ENCODE data around the gene EEF1AKMT4. TPM values are rescaled to one million over a fixed set of nuclear protein-coding genes. Genes with fewer than 3 reads are reported as not detected.
"Not testable (repeated sequence)": the region's sequence is repeated elsewhere in the genome, so short reads cannot be mapped to it uniquely, and the experiment has no call there.

EEF1AKMT4 gene
- total RNA-seq, 1 experiment from 2014 or later = 18.5 TPM

DNA sequence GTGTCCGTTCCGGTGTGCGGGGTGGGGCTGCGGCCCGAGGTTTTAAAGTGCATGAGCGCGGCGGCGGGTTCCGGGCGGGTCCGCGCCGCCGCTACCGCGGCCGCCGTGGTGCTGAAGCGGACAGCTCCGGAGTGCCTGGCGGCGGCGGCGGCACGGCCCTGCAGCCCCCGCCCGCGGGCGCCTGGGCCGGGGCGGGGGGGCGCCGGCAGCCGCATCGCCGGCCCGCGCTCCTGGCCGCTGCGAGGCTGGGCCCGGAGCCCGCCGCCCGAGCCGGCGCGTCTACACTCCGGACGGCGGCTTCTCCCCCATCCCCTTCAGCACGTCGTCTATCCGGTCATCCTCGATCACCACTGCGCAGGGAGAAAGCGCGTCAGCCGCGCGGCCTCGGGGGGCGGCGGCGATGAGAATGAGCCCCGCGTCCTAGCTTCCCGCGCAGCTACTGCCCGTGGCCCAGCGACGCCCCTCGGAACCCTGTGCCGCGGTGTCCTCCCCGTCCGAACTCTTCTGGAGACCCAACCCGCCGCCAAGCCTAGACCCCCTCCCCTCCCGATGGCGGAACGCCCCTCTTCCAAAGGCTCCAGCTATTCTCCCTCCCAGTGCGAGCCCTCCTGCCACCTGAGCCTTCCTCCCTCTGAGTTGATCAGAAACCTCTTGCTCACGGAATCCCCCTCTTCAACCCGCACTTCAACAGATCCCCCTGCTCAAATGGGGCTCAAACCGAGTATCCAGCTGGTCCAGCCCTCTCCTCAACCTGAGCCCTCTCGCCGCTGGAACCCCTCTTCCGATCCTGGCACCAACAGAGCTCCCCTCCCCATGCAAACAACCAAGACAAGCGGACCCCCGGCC lies 10.6 kb downstream of the EEF1AKMT4 start:
- DNase-seq (ENCODE audit: low read depth) = no peak

DNA sequence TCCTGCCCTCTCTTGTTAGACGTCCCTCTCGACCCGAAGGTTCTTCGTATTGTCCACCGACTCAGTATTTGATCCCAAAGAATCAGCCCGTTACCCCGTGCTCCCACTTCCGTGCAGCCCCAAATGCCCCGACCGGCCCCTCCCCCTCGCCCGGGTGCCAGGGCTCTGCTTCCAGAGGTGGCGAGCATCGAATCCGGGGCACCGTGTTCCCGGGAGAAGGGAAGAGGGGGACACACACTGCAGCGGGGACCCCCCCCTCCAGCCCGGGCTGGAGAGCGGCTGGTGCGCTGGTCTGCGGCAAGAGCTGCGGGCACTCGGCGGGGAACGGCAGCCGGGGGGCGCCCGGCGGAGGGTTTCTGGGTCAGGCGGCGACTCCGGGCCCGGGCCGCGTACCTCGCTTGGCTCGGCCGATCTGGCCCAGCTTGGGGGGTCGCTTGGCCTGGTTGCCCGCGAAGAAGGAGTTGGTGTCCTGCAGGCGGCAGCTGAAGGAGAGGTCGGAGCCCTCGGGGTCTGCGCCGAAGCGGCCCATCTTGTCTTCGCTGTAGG lies 11.3 kb downstream of the EEF1AKMT4 start:
- no peak for DNase-seq (ENCODE audit: low read depth)

DNA sequence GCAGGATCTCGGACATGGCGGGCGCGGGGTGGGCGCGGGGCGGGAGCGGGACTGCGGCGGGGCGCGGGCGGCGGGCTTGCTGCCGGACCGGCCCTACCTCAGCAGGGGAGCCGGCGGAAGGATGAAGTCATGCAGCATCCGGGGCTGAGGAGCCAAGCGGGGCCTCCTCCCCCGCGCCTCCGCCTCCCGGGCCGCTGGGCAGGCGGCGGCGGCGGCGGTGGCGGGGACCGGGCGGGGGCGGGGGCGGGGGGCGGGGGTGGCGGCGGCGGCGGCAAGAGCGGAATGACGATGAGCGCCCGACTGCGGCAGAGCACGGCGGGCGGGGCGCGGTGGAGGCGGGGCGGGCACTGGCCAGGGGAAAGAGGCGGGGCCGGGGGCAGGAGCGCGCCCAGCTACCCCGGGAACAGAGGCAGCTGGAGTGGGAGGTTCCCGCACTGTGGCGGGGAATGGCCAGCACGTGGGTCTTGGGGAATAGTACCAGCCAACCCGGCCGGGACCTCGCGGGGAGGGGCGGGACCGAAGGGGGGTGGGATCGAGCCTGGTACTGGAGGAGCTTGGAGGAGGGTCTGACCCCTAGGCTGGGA lies 11.9 kb downstream of the EEF1AKMT4 start, which contains the start of gene CAMK2N2:
CAMK2N2 (minus strand) TSS at position 284 of the 584 bp plus-strand sequence; CDS start at position 16, 268 bp downstream.
- peak; percentile 83 for DNase-seq (ENCODE audit: low read depth)

DNA sequence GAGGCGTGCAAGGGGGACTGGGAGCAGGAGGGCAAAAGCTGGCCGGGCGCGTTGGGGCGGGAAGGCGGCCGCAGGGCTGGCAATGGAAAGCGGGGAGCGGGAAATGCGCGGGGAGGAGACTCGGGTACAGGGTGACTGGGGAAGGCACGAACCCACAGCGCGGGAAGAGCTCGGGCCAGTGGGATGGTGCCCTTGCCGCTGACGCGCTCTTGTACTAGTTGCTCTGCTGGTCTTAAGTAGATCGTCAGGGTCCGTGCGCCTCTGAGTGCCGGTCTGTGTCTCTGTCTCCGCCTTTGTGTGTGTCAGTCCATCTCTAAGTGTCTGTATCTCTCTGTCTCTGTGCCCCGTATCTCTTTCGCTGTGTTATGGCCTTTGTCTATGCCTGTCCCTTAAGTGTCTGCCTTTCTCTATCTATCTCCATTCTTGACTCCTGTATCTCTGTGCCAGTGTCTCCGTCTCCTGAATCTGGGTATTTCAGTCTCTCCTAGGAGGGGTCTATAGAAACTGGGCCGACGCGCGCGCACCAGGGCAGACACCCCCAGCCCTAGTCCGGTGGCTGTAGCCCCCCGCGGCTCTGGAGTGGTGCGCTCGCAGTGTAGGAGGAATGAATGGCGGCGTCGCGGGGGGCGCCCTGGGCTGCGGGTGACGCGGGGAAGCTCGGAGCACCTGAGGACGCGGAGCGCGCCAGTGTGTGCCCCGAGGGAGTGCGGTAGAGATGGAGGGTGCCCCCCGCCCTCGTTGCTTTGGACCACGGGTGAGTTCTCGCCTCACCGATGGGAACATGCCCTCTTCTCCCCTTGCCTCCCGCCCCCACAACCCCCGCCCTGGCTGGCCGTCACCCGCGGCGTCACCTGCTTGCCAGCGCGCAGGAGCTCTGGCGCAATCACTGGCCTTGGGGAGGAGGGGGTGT lies 12.6 kb downstream of the EEF1AKMT4 start:
- peak; percentile 73 for DNase-seq (ENCODE audit: low read depth)

DNA sequence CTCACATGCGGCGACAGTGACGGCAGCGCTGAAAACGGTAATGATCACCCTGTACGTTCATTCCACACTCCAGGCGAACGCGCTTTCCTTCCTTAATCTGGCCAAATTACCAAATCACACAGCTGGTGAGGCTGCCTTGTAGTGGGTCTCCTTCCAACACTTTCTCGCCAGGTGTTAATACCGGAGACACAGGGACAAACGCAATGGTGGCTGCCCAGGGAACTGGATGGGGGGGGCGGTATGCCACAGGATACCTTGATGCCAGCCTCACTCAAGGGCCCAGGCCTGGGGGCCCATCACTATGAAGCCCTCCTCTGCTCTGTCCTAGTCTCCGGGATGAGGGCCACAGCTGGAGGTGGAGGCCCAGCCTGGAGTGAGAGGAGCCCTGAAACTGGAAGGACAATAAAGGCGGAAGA lies 13.3 kb downstream of the EEF1AKMT4 start:
- DNase-seq (ENCODE audit: low read depth) = no peak

DNA sequence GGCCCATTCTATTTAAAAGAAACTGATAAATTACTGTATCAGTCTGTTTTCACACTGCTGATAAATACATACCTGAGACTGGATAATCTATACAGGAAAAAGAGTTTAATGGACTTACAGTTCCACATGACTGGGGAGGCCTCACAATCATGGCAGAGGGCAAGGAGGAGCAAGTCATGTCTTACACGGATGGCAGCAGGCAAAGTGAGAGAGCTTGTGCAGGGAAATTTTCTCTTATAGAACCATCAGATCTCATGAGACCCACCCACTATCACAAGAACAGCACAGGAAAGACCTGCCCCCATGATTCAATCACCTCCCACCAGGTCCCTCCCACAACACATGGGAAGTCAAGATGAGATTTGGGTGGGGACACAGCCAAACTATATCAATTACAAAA lies 17.8 kb downstream of the EEF1AKMT4 start:
- not testable (repeated sequence) for DNase-seq (ENCODE audit: low read depth)

DNA sequence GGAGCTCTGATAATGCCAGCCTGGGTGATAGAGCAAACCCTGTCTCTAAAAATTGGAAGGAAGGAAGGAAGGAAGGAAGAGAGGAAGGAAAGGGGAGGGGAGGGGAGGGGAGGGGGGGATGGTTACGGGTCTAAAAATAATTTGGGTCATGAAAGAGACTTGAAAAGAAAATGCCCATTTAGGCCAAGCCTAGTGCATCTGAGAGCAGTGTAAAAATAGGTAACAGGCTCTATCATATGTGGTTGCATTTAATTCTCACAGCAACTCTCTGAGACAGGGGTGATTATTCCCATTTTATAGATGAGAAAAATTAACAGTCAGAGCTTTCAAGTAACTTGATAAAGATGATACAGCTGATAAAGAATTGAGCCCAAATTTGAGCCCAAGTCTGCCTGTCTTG lies 22.8 kb downstream of the EEF1AKMT4 start:
- DNase-seq (ENCODE audit: low read depth) = no peak

DNA sequence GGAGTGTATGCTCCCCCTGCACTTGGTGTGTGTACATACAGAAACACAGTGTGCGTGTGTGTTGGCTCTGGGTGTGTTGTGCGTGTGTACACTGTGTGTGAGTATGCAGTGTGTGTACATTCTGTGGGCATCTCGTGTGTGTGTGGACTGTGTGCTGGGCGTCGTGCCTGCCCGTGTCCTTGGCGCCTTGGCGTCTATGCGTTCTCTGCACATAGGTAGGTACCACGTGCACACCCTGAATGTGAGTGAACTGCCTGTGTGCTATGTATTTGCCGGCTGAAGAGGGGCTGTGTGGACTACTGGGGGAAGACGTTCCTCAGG lies 25.9 kb downstream of the EEF1AKMT4 start:
- no peak for DNase-seq (ENCODE audit: low read depth)

DNA sequence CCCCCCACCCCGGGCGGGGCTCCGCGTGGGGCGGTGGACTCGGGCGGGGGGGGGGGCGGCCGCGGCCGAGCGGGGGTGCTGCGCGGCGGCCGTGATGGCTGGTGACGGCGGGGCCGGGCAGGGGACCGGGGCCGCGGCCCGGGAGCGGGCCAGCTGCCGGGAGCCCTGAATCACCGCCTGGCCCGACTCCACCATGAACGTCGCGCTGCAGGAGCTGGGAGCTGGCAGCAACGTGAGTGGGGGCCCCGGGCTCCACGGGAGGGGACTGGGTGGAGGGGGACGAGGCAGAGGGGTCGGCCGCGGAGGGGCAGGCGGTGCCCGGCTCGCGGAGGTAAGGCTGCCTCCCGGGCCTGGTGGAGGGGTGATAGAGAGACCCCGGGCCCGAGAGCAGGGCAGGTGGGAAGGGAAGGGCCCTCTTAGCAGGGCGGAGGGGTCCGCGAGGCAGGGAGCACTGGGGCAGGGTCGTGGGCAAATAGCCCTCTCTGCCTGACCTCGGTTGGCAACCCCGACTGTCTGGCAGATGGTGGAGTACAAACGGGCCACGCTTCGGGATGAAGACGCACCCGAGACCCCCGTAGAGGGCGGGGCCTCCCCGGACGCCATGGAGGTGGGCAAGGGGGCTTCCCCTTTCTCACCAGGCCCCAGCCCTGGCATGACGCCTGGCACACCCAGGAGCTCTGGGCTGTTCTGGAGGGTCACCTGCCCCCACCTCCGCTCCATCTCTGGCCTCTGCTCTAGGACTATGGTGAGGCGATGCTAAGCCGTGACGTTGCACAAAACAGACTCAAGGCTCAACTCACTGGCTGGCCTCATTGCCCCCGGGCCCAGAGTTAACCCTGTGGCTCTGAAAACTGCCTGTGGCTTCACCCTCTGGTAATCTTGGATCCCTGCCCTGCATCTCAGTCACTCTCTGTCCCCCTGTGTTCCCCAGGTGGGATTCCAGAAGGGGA lies 26.8 kb downstream of the EEF1AKMT4 start, which contains the start of gene ECE2:
ECE2 (plus strand) TSS at position 62 of the 950 bp plus-strand sequence; CDS start at position 194, 132 bp downstream.
- DNase-seq (ENCODE audit: low read depth) = no peak

DNA sequence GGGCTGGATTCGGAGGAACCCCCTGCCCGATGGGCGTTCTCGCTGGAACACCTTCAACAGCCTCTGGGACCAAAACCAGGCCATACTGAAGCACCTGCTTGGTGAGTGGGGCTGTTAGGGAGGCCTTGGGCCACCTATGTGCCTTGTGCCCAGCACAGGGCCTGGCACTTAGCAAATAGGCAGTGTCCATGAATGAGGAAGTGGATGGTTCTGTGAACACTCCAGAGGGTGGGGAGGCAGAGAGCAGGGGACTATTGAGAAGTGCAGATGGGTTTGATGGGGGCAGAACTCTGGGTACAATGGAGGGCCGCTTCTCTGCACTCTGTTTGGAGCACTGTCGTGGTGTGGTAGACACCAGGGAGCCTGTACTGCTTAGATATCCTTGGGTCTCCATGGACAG lies 27.9 kb downstream of the EEF1AKMT4 start:
- no peak for DNase-seq (ENCODE audit: low read depth)

DNA sequence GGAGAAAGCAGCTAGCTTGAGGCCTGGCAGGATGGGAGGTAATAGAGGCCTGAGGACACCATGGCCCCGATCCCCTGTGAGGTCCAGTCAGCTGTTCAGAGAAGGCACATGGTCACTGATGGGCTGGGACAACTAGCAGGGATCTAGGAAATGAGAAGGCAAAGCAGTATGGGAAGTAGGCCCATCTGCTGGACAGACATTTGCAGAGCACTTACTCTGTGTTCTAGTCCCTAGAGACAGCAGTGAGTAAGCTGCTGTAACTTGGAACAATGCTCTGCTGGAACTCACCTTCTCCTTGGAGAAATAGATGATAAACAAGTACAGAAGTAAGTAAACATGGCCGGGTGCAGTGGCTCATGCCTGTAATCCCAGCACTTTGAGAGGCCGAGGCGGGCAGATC lies 33.5 kb downstream of the EEF1AKMT4 start:
- peak; percentile 27 for DNase-seq (ENCODE audit: low read depth)

DNA sequence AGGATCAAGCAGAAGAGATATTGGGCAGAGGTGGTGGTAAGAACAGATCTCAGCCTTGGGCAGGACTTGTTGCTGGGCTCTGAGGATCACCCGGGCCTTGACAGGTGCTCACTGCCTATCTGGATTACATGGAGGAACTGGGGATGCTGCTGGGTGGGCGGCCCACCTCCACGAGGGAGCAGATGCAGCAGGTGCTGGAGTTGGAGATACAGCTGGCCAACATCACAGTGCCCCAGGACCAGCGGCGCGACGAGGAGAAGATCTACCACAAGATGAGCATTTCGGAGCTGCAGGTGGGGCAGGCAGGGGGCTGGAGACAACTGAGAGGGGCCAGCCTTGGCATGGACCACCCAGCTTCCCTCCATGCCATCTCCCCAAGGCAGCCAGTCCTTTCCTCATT lies 34.2 kb downstream of the EEF1AKMT4 start:
- no peak for DNase-seq (ENCODE audit: low read depth)

DNA sequence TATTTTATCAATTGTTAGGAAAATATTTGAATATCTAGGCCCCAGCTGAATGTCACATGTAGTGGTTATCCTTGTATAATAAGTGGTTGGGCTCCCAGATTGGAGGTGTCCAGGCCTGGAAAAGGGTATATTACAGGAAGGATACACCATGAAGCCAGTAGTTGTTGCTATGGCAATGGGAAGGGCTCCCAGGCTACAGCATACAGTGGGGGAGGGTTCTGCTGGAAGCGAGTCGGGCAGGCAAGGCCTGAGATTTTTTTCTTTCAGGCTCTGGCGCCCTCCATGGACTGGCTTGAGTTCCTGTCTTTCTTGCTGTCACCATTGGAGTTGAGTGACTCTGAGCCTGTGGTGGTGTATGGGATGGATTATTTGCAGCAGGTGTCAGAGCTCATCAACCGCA lies 35.2 kb downstream of the EEF1AKMT4 start:
- DNase-seq (ENCODE audit: low read depth) = peak; percentile 83

DNA sequence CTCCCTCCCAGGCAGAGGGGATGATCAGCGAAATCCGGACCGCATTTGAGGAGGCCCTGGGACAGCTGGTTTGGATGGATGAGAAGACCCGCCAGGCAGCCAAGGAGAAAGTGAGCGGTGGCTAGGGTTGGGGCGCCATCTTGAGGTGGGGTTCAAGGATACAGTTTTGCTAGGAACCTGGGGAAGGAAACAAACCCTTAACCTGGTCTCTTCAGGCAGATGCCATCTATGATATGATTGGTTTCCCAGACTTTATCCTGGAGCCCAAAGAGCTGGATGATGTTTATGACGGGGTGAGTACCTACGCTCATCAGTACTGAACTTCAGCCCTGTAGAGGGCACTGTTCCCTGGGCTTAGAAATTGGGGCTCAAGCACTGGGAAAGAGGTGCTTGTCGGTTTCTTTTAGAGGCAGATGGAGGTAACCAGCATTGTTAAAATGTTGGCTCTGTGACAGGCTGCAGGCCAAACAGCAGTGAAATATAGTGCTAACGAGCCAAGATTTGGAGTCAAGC lies 40.0 kb downstream of the EEF1AKMT4 start:
- peak; percentile 75 for DNase-seq (ENCODE audit: low read depth)

DNA sequence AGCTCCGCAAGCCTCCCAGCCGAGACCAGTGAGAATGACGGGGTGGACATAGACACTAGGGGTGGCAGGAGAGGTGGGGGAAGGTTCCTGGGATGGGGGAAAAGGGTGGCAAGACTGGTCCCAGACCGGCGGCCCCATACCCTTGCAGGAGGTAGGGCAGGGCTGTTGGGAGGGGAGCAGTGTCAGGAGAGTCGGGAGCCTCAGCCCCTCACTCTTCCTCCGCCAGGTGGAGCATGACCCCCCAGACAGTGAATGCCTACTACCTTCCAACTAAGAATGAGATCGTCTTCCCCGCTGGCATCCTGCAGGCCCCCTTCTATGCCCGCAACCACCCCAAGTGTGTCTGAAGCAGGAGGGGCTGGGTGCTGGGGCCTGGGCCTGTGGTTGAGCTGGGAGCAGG lies 40.9 kb downstream of the EEF1AKMT4 start:
- DNase-seq (ENCODE audit: low read depth) = no peak

DNA sequence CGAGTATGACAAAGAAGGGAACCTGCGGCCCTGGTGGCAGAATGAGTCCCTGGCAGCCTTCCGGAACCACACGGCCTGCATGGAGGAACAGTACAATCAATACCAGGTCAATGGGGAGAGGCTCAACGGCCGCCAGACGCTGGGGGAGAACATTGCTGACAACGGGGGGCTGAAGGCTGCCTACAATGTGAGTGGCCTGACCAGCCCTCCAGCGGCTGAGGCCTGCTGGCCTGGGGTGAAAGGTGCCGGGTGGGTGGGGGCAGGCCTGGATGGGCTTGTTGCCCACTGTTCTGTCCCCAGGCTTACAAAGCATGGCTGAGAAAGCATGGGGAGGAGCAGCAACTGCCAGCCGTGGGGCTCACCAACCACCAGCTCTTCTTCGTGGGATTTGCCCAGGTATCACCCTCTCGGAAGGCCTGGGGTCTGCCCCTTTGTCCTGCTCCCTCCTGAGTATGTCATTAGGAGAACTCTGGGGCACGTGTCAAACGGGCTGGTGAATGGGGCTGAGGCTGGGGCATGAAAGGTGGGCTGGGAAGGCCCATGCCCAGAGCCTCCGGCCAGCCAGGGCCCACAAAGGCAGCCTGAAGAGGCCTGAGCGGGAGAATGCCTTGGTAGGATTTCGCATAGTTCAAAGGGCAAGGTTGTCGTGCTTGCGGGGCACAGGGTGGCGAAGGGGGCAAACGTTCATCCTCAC lies 41.7 kb downstream of the EEF1AKMT4 start:
- no peak for DNase-seq (ENCODE audit: low read depth)

DNA sequence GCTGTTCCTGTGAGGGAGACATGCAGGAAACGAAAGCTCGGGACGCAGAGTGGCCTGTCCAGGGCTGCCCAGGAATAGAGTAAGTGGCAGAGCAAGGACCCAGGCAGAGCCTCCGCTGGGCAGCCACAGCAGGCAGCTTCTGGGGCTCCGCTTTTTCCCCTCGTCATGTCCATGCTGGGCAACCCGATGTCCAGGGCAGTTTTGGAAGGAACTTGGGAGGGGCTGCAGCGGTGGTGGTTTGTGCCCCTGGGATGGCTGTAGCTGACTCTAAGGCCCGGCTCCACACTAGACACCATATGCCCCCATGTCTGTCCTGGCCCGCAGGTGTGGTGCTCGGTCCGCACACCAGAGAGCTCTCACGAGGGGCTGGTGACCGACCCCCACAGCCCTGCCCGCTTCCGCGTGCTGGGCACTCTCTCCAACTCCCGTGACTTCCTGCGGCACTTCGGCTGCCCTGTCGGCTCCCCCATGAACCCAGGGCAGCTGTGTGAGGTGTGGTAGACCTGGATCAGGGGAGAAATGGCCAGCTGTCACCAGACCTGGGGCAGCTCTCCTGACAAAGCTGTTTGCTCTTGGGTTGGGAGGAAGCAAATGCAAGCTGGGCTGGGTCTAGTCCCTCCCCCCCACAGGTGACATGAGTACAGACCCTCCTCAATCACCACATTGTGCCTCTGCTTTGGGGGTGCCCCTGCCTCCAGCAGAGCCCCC lies 42.4 kb downstream of the EEF1AKMT4 start:
- no peak for DNase-seq (ENCODE audit: low read depth)

DNA sequence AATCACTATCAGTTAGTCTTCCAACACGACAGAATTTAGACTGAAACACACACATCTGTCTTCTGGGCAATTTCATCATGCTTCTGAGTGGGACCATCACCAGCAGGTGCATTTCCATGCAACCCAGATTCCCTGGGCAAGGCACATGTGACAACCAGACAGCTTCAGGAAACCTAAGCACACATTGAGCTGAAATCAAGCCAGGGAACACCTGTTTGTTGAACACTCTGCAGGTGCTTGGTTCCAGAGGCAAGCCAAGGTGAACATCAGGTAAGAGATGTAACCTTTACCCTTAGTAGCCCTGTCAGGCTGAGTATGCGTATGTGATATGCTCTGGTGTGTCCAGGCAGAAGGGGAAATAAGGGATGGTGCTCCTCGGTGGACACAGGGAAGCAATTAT lies 46.3 kb downstream of the EEF1AKMT4 start:
- no peak for DNase-seq (ENCODE audit: low read depth)

DNA sequence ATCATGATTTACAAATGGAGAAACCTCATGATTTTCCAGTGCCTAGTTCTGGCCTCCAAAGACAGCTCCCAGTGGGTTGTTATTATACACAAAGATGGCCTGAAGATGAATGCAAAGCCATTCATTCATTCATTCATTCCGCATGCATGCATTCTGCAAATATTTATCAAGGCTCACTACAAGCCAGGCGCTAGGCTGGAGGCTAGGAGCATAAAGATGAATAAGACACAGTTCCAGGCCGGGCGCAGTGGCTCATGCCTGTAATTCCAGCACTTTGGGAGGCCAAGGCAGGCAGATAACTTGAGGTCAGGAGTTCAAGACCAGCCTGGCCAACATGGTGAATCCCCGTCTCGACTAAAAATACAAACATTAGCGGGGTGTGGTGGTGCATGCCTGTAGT lies 47.1 kb downstream of the EEF1AKMT4 start:
- no peak for DNase-seq (ENCODE audit: low read depth)
